Ammon's horn (tissue), 1 donor: ENCODE data around the gene MYBBP1A.
"Not testable (repeated sequence)": the region's sequence is repeated elsewhere in the genome, so short reads cannot be mapped to it uniquely, and the experiment has no call there.

Source experiments
- DNase-seq: peaks from one replicate; pipeline ENCODE4 v3.0.0-alpha.2; 2016; ENCODE audit warnings: low spot score

Gene MYBBP1A, protein sequence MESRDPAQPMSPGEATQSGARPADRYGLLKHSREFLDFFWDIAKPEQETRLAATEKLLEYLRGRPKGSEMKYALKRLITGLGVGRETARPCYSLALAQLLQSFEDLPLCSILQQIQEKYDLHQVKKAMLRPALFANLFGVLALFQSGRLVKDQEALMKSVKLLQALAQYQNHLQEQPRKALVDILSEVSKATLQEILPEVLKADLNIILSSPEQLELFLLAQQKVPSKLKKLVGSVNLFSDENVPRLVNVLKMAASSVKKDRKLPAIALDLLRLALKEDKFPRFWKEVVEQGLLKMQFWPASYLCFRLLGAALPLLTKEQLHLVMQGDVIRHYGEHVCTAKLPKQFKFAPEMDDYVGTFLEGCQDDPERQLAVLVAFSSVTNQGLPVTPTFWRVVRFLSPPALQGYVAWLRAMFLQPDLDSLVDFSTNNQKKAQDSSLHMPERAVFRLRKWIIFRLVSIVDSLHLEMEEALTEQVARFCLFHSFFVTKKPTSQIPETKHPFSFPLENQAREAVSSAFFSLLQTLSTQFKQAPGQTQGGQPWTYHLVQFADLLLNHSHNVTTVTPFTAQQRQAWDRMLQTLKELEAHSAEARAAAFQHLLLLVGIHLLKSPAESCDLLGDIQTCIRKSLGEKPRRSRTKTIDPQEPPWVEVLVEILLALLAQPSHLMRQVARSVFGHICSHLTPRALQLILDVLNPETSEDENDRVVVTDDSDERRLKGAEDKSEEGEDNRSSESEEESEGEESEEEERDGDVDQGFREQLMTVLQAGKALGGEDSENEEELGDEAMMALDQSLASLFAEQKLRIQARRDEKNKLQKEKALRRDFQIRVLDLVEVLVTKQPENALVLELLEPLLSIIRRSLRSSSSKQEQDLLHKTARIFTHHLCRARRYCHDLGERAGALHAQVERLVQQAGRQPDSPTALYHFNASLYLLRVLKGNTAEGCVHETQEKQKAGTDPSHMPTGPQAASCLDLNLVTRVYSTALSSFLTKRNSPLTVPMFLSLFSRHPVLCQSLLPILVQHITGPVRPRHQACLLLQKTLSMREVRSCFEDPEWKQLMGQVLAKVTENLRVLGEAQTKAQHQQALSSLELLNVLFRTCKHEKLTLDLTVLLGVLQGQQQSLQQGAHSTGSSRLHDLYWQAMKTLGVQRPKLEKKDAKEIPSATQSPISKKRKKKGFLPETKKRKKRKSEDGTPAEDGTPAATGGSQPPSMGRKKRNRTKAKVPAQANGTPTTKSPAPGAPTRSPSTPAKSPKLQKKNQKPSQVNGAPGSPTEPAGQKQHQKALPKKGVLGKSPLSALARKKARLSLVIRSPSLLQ (N-terminal part only)

DNA sequence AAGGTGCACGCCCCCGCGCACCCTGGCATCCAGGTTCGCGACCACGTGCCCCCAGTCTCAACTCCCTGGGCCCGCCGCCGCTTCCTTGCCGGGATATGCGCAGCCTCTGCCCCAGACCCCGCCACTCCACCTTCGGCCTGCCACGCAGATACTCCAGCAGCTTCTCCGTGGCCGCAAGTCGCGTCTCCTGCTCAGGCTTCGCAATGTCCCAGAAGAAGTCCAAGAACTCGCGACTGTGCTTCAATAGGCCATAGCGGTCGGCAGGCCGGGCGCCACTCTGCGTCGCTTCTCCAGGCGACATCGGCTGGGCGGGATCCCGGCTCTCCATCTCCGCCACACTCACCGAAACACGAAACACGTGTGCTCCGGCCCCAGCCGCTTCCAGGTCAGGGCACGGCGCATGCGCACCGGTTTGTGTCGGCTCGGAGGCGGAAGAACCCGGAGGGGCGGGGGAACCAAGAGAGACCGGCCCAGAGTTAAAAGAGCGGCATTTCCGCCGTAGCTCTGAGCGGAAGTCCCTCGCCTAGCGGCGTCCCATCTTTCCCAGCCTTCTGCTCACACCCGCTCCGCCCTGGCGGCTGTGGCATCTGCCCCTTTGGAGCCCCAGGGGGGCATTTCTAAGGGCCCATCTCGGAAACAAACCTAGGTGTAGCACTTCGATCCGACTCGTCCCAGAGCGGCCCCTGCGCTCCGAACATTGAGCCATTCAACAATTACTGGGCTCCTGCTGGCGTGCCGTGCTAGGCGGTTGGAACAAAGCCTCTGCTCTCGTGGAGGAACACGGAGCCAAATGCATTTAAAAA lies at the start of gene MYBBP1A:
Gene MYBBP1A (minus strand): TSS at position 388 of the 803 bp plus-strand sequence. CDS start 60 bp downstream, at position 328.
- peak; percentile 97 for DNase-seq

DNA sequence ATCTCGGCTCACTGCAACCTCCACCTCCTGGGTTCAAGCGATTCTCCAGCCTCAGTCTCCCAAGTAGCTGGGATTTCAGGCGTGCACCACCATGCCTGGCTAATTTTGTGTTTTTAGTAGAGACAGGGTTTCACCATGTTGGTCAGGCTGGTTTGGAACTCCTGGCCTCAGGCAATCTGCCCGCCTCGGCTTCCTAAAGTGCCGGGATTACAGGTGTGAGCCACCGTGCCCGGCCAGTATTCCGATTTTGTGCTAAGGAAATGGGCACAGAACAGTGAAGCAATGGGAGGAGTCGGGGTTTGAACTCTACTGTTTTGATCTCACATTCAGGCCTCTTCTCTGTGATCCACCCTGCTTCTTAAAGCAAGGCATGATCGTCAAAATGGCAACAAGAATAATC lies 49.6 kb upstream of the MYBBP1A start:
- not testable (repeated sequence) for DNase-seq

DNA sequence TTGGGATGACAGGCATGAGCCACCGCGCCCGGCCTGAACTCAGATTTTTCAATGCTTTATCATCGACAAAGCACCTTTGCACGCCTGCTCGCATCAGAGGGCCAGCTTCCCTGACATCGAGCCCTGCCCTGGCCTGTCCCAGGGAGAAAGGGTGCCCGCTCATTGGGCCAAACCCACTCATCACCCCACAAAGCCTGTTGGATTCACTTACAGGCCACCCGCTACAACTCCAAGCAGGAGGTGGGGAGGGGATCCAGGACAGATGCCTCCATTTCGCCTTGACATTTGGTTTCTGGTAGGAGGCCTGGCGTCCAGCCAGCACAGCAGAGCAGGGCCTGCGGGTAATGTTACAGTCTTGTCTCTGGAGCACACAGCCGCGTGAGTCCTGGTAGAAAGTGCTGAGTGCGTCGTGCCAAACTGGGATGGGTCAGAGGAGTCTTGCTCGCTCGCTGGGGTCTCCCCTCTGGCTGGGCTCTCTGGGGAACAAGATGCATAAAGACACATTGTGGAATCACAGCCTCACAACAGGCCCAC lies 49.0 kb upstream of the MYBBP1A start:
- peak; percentile 39 for DNase-seq

DNA sequence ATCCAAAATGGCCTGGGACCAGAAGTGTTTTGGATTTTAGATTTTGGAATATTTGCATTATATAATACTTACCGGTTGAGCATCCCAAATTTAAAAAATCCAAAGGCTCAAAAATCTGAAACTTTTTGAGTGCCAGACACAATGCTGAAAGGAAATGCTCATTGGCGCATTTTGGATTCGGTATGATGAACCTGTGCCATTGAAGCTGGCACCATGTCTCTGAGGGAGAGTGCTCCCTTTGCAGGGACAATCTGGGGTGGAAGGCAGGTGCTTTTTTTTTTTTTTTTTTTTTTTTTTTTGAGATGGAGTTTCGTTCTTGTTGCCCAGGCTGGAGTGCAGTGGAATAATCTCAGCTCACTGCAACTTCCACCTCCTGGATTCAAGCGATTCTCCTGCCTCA lies 46.9 kb upstream of the MYBBP1A start:
- no peak for DNase-seq

DNA sequence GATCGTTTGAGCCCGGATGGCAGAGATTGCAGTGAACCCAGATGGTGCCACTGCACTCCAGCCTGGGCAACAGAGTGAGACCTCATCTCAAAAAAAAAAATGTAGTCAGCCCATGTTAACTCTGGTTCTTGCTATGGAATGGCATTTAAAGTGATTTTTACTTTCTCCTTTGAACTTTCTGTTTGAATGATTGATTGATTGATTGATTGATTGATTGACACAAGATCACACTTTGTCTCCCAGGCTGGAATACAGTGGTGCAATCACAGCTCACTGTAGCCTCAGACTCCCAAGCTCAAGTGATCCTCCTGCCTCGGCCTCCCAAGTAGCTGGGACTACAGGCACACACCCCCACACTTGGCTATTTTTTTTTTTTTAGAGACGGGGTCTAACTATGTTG lies 46.1 kb upstream of the MYBBP1A start:
- DNase-seq: no peak

DNA sequence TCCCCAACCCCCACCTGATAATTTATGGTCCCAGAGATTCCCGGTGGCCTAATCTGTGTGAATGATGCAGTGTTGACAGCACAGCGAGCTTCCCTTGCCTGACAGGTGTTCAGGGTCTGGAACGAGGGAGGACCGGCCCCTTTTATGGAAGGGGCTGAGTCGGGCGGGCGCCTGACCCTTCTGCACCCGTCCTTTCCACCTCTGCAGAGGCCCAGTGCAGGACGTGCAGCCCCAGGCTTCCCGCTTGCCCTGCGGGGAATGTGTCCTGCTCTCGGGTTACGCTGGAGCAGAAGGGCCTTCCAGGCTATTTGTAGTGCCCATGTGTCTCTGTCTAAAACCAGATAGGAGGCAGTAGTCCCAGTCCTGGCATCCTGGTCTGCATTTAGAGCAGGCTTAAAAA lies 45.4 kb upstream of the MYBBP1A start:
- DNase-seq: no peak

DNA sequence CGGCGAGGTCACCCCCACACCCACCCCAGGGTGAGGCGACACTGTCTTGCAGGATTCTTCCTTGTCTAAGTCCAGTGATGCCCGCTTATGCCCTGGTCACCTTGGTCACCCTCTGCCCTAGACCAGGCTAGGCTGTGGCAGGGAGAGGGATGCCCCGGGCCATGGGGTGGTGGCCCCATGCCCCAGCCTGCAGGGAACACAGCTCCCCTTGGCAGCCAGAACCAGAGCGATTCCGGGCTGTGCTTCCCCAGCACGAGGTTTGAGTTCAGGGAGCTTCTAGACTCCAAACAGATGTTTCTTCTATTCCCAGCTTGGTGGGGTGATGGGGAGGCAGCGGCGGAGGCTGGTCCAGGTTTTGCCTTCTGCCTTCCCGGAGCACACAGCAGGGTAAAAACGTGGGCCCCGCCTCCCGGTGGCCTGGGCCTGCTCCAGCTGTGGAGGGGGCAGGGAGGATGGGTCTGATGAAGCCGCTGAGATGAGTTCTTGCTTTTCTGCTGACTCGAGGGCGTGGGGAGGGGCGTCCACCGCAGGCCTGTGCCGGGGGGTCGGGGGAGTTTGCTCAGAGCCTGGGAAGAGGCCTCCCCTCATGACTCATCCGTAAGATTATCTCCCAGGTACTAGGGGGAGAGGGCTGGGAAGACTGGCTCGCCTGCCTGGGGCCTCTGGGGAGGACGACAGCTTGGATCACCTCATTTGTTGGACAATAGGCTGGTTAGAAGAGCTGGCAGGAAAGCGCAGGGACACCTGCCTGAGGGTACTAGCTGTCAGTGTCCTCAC lies 44.5 kb upstream of the MYBBP1A start:
- no peak for DNase-seq

DNA sequence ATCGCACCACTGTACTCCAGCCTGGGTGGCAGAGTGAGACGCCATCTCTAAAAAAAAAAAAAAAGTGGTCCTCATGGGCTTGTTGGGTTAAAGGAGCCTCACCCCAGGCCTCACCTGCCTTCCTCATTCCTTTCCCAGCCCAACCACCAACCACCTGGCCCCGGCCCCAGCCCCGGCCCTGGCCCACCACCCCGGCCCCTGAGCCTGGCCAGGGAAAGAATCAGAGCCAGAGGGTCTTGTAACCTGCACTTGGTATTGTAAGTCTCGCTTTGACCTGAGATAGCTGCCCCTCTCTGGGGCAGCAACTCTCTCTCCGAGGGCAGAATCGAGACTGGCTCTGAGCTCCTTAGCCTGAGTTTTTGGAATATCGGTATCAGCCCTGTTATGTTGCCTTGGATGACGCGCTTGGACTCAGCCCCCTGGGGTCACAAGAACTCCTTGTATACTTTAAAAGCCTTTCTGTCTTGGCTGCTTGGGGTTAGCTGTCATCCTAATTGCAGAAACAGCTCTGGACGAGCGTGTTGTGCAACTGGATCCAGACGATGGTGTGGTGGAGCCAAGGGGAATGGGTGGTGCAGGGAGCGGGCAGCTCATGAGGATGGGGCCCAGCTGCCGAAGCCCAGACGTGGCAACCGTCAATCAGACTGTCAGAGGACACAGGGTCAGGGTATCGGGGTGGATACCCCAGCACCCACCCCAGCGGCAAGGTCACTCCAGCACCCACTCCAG lies 43.8 kb upstream of the MYBBP1A start:
- no peak for DNase-seq

DNA sequence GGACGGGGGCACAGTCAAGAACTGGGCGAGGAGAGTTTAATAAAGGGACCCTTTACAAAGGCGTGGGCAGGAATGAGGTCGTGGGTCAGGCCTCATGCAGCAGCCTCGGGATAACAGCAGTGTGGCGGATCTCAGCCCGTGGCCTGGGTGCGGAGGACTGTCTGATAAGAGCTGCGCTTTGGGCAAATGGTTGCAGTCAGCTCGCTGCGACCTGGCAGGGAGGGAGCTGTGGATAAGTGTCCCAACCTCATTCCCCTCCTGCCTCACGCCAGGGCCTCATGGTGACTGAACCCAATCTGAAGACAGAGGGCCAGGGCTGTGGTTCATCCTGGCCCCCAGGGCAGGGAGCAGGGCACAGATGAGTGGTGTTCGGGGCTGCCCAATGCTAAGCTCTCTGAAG lies 42.8 kb upstream of the MYBBP1A start:
- no peak for DNase-seq

DNA sequence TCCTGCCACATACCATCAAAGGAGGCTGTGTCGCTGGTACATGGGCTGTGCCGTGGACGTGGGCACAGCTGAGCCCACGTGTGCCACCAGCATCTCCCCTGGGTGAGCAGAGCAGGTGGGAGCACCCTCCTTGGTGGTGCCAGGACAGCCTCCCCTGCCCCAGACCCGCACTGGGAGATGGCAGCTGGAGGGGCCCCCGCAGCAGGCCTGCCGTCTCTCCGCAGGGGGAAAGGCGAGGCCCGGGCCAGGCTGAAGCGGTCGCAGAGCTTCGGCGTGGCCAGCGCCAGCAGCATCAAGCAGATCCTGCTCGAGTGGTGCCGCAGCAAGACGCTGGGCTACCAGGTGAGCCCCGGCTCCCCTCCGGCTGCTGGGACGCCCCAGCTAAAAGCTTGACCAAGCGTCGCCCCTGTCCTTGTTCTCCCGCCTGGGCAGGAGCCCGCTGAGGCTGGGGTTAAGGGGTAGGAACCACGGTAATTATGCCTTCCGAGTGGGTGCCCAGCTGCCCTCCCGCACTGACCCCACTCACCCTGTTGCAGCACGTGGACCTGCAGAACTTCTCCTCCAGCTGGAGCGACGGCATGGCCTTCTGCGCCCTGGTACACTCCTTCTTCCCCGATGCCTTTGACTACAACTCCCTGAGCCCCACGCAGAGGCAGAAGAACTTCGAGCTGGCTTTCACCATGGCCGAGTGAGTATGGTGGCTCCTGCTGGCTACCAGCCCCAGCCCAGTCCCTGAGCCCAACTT lies 41.6 kb upstream of the MYBBP1A start:
- no peak for DNase-seq

DNA sequence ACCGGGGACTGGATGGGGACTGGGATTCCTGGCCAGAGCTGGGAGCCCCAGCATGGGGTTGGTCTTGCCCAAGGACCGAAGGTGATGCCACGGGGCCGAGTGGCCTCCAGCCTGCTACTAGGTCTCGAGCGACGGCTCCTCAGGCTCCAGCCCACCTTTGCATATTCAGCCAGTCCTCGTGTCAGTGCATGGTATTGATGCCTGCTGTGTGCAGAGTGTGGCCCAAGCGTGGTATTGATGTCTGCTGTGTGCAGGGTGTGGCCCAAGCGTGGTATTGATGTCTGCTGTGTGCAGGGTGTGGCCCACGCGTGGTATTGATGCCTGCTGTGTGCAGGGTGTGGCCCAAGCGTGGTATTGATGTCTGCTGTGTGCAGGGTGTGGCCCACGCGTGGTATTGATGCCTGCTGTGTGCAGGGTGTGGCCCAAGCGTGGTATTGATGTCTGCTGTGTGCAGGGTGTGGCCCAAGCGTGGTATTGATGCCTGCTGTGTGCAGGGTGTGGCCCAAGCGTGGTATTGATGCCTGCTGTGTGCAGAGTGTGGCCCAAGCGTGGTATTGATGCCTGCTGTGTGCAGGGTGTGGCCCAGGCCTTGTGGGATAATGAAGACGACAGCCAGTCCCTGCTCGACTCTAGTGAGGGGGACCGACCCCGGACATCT lies 40.6 kb upstream of the MYBBP1A start:
- DNase-seq: not testable (repeated sequence)

DNA sequence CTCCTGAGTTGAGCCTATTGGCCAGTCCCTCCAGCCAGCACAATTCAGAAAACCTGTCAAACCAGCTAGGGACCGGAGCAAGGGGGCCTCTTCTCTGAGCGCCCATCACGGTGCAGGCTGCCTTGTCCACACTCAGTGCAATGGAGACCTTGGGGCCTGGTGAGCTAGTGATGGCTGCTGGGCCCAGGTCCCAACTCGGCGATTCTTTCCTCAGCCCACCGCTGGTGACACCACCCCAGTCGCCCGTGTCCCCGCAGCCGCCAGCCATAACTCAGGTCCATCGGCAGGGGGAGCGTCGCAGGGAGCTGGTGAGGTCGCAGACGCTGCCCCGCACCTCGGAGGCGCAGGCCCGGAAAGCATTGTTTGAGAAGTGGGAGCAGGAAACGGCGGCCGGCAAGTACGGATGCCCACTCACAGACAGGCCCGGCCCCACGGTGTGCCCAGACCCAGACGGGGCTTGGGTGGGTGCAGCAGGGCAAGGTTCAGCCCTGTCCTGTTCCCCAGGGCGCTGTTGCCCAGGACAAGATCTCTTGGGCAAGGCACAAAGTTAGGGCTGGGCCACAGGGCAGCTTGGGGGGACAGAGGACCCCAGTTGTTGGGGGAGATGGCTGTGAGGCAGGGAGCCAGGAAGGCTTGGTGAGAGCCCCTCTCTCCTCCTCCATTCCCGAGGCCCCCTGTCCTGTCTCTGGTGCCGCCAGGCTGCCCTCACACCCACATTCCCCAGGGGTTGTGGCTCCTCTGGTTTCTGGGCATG lies 39.9 kb upstream of the MYBBP1A start:
- peak; percentile 25 for DNase-seq

DNA sequence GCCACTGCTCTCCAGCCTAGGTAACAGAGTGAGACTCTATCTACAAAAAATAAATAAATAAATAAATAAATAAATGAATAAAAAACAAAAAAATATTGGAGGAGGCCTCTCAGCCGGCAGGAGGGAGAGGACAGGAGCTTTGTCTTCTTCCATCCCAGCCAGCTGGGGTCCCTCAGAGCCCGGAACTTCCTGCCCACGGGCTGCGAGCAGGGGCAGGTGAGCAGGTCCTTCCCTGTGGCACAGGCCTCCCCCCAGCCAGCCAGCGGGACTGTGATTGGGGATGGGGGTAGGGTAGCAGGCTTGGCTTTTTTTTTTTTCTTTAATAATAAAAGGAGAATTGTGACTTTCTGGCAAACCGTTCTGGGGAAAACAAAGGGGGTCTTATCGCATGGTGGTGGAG lies 39.2 kb upstream of the MYBBP1A start:
- no peak for DNase-seq

DNA sequence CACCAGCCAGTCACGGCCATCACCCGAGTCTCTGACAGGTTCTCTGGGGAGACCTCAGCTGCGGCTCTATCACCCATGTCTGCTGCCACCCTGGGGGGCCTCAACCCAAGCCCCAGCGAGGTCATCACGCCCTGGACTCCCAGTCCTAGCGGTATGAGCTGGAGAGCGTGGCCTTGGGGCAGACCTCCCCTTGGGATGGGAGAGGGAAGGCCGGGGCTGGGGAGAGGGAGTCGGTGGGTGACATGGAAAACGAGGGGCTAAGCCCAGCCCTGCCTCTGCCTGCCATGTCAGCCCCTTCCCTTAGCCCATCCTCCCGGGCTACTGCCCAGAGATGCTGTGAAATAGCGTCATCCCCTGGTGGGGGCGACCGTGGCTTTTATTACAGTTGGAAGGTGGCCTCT lies 37.8 kb upstream of the MYBBP1A start:
- no peak for DNase-seq

DNA sequence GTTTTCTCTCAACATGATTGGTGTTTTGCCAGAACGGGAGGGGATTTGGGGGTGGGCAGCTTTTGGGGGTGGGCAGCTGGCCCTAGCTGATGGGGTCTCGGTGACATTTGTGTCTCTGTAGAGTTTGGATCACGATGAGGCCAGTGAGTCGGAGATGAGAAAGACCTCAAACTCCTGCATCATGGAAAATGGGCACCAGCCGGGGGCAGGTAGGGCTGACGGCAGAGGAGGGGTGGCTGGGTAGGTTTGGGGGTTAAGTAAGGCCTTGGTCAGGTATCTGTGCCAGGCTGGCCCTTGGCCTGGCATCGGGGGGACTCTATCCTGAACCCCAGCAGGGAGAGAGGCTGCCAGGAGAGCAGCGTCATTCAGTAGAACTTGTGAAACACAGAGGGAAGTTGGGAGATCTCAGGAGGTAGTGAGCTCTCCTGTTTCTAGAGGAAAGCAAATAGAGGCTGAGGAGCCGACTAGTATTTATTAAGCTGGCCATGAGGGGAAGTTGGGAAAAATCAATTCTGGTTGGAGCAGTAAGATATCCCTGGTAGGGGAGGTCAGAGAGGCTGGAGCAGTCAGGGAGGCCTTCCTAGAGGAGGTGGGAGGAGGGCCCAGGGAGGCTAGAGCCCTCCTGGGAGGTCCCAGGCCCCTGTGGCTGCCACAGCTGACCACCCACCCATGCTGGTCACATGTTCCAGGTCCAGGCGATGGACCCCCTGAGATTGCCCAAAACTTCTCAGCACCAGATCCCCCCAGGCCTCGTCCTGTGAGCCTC lies 37.2 kb upstream of the MYBBP1A start:
- DNase-seq: no peak

DNA sequence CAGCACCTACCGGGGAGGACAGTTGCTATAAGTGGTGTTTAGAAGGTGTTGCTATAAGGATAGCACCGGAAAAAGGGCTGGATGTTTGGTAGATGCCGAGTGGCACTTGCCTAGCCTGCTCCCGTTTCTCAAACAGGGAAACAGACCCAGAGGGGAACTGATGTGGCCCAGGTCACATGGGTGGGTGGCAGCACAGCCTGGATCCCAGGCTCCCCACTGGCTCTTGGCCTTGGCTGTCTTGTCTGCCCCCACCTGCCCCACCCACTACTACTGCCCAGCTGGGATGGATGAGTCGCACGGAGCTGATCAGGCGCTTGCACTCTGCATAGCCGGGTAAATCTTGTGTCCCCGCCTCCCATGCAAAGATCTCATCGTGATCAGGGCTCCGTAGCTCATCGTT lies 36.3 kb upstream of the MYBBP1A start:
- DNase-seq: no peak

DNA sequence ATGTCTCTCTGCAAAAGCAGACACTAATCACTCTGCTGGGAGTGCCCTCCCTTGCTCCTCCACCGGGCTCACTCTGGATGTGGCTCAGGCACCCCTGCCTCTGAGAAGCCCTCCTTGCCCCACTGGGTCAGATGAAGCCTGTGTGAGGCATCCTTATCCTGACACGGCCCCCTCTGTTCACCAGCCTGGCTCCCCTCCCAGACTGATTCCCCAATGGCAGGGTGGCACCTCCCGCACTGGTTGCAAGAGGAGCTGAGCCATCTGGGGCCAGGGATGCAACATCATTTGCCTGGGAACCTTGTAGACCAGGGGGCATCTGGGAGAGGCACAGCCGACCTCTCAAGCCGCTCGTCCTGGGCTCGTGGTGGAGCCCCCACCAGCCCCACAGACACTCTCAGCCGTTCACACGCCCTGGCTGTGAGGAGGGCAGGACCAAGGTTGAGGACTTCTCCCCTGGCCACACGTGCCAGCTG lies 35.8 kb upstream of the MYBBP1A start:
- DNase-seq: no peak
